GM19324 (cell line): ENCODE data around the gene MTX3.

Experiments
- ATAC-seq: cut with Tn5 transposase; IDR thresholded peaks from one replicate; pipeline ENCODE4 v1.9.1; 2021; ENCODE audit warnings: mild to moderate bottlenecking, moderate library complexity; ENCODE audit not compliant: unreplicated experiment, low FRiP score

Gene MTX3

GRCh38 chr5:79936646-79937216, 54.3 kb downstream of the MTX3 start:
- ATAC-seq: no peak

- no peak for ATAC-seq
Measured at GRCh38 chr5:79936002-79936645, 54.9 kb downstream of the MTX3 start.

- ATAC-seq: no peak
Measured at GRCh38 chr5:79934681-79935080, 56.4 kb downstream of the MTX3 start.

GRCh38 chr5:79932510-79933504, 58.3 kb downstream of the MTX3 start:
- ATAC-seq: no peak

GRCh38 chr5:79931866-79932265, 59.2 kb downstream of the MTX3 start:
- no peak for ATAC-seq

GRCh38 chr5:79931409-79931808, 59.7 kb downstream of the MTX3 start:
- ATAC-seq: no peak

GRCh38 chr5:79929095-79929494, 62.0 kb downstream of the MTX3 start:
- ATAC-seq: no peak
